Endothelial cell (in vitro differentiated cells): ENCODE data around the gene TH. TPM values are rescaled to one million over a fixed set of nuclear protein-coding genes. Genes with fewer than 3 reads are reported as not detected.

ENCODE experiments used
- DNase-seq: peaks from one replicate; pipeline ENCODE4 v3.0.0; 2021; ENCODE audit warnings: low spot score
- H3K27ac Mint-ChIP-seq: one replicate; pipeline ENCODE4 v1.8.0; 2021; ENCODE audit warnings: mixed read lengths, inconsistent platforms; ENCODE audit not compliant: unreplicated experiment
- H3K27me3 Mint-ChIP-seq: one replicate; pipeline ENCODE4 v1.8.0; 2021; ENCODE audit warnings: mild to moderate bottlenecking, moderate library complexity, mixed read lengths, inconsistent platforms; ENCODE audit not compliant: unreplicated experiment
- H3K36me3 Mint-ChIP-seq: one replicate; pipeline ENCODE4 v1.8.0; 2021; ENCODE audit warnings: mild to moderate bottlenecking, low read depth, mixed read lengths, inconsistent platforms; ENCODE audit not compliant: unreplicated experiment
- H3K4me1 Mint-ChIP-seq: one replicate; pipeline ENCODE4 v1.8.0; 2021; ENCODE audit warnings: mild to moderate bottlenecking, mixed read lengths, inconsistent platforms; ENCODE audit not compliant: unreplicated experiment
- H3K4me3 Mint-ChIP-seq: one replicate; pipeline ENCODE4 v1.8.0; 2021; ENCODE audit warnings: mild to moderate bottlenecking, mixed read lengths, inconsistent platforms; ENCODE audit not compliant: unreplicated experiment
- H3K9me3 Mint-ChIP-seq: one replicate; pipeline ENCODE4 v1.8.0; 2021; ENCODE audit warnings: mixed read lengths, inconsistent platforms; ENCODE audit not compliant: unreplicated experiment
- total RNA-seq: library from RNA; stranded (reverse); fragmentation: NEBNext Ultra II Directional; extraction: Animal tissue kit (Norgen Biotek cat#: 25700); gene quantifications from one replicate; pipeline ENCODE4 v1.2.1, GENCODE V29; 2021; ENCODE audit not compliant: unreplicated experiment
- TF ChIP-seq, protein P1 (sequence below): fragments of 200-600 bp; sonication (generic); IDR thresholded peaks from one replicate; pipeline ENCODE4 v1.5.0; 2021; ENCODE audit warnings: antibody characterized with exemption; ENCODE audit not compliant: unreplicated experiment

The TH gene
- total RNA-seq, 1 donor from 2014 or later: not detected

DNA sequence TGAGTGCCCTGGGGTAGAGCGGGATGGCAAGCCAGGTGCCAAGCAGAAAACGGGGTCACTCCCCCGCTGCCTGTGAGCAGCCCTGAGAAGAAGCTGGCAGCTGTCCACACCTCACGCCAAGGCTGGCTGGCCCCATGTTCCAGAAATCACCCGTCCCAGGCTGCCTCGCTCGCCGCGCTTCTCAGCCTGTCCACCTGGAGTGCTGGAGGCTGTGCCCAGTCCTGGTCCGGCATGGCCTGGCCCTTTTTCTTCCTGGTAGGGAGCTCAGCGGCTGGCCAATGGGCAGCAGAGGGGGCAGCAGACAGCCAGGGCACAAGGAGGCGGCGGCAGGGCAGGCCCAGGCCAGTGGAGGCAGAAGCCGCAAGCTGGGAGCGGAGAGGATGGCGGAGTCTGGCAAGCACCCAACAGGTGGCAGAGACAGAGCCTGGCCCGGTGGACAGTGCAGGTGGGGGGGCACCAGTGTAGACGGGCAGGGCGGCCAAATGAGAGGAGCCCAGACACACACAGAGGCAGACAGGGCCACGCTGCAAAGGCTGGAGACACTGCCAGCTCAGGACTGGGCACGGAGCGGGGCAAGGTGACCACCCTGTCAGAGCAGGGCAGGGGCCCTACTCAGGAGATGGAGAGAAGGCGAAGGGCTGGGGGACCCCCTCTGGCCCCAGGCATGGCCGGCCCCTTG, 37.2 kb upstream of the TH start:
- H3K4me3 Mint-ChIP-seq: no peak overlapping the region
- no peaks in the 10 kb centered on the region for H3K9me3 Mint-ChIP-seq
- TF ChIP-seq, protein P1, sequence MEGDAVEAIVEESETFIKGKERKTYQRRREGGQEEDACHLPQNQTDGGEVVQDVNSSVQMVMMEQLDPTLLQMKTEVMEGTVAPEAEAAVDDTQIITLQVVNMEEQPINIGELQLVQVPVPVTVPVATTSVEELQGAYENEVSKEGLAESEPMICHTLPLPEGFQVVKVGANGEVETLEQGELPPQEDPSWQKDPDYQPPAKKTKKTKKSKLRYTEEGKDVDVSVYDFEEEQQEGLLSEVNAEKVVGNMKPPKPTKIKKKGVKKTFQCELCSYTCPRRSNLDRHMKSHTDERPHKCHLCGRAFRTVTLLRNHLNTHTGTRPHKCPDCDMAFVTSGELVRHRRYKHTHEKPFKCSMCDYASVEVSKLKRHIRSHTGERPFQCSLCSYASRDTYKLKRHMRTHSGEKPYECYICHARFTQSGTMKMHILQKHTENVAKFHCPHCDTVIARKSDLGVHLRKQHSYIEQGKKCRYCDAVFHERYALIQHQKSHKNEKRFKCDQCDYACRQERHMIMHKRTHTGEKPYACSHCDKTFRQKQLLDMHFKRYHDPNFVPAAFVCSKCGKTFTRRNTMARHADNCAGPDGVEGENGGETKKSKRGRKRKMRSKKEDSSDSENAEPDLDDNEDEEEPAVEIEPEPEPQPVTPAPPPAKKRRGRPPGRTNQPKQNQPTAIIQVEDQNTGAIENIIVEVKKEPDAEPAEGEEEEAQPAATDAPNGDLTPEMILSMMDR: no peak
- H3K4me1 Mint-ChIP-seq: peaks cover 9% of the 10 kb centered on the region
- no peak overlapping the region for H3K27ac Mint-ChIP-seq
- no peak for DNase-seq
- H3K36me3 Mint-ChIP-seq: no peaks in the 10 kb centered on the region
- peaks cover 8% of the 10 kb centered on the region for H3K27me3 Mint-ChIP-seq

DNA sequence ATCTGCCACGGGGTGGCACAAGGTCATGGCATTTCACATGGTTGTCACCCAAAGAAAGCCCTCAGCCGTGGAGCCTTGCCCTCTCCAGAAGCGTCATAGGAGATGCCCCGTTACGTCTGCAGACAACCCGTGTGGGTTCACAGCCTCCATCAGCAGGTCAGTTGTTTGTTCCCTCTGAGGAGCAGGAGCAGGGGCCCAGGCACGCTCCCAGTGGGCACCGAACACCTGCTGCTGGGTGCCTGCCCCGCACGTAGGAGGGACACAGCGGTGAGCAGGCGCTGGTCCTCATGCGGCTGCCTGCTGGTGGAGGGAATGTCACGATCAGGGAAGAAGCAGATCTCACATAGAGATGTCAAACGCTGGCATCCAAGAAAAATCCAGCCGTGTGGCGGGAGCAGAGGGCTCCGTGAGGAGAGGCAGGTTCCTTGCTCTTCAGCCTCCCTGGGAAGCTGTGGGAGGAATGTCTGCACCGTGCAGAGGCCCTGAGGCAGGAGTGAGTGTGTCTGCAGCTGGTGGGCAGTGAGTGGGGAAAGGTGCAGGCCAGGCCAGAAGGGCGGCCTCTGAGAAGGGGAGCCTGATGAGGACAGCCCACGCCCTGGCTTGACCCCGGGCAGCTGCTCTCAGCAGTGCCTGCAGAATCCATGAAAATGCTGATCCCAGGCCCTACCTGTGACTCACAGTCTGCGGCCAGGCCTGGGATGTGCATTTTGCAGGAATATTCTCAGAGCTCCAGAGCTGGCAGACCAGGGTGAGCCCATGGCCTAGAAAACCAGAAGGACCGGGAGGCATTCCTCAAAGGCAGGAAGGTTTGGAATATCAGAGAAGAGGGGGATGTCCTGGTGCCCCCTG, 36.4 kb upstream of the TH start:
- peaks cover 6% of the 10 kb centered on the region for H3K27me3 Mint-ChIP-seq
- peaks cover 4% of the 10 kb centered on the region for H3K4me1 Mint-ChIP-seq
- TF ChIP-seq, protein P1: no peak
- DNase-seq: peak; percentile 1
- no peak overlapping the region for H3K27ac Mint-ChIP-seq
- H3K4me3 Mint-ChIP-seq: no peak overlapping the region
- H3K36me3 Mint-ChIP-seq: no peaks in the 10 kb centered on the region
- H3K9me3 Mint-ChIP-seq: no peaks in the 10 kb centered on the region

DNA sequence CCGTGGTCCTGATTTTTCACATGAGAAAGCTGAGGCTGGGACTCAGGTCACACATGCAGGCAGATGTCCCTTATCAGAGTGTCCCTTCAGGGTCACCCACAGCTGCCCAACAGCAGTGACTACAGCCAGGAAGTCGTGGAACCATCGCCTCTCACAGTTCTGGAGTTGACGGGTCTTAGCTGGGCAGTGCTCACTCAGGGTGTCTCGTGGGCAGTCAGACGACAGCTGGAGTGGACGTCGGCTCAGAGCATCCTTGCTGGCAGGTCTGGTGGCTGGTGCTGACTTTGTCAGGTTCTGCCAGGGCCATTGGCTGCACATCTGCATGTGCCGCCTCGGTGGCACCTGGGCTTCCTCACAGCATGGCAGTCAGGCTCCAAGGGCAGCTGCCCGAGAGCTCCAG, 35.6 kb upstream of the TH start:
- peaks cover 6% of the 10 kb centered on the region for H3K27me3 Mint-ChIP-seq
- peak; percentile 1 for DNase-seq

DNA sequence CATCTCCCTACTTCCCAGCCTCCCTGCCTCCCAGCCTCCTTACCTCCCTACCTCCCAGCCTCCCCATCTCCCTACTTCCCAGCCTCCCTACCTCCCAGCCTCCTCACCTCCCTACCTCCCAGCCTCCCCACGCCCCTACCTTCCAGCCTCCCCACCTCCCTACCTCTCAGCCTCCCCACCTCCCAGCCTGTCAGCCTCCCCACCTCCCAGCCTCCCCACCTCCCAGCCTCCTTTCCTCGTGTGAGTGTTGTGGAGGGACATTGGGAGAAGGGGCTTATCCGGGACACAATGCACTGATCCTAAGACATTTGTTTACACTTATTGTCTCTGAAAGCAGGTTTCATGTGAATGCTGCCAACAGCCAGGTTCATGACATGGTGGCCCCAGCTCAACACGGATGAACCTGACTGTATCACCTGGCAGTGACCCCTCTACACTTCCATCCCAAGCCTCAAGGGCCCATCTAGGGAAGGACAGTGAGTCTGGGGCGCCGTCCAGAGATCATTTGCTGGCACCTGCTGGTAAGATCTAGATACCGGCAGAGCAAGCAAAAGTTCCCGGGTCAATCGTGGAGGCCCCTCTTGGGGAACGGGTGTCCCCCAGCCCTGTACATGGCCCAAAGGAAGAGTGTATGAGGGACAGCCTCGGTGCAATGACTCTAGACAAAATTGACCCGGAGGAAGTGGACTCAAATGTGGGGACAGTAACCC, 34.5 kb upstream of the TH start:
- H3K9me3 Mint-ChIP-seq: no peaks in the 10 kb centered on the region
- TF ChIP-seq, protein P1: no peak
- H3K27ac Mint-ChIP-seq: peak overlapping the region; percentile 8
- H3K4me3 Mint-ChIP-seq: no peak overlapping the region
- peak; percentile 1 for DNase-seq
- peaks cover 7% of the 10 kb centered on the region for H3K27me3 Mint-ChIP-seq
- H3K36me3 Mint-ChIP-seq: no peaks in the 10 kb centered on the region
- peaks cover 4% of the 10 kb centered on the region for H3K4me1 Mint-ChIP-seq

More for the DNA sequence above, 35.6 kb upstream of the TH start:
- no peak overlapping the region for H3K27ac Mint-ChIP-seq
- H3K4me3 Mint-ChIP-seq: no peak overlapping the region
- H3K9me3 Mint-ChIP-seq: no peaks in the 10 kb centered on the region
- peaks cover 4% of the 10 kb centered on the region for H3K4me1 Mint-ChIP-seq
- TF ChIP-seq, protein P1: no peak
- H3K36me3 Mint-ChIP-seq: no peaks in the 10 kb centered on the region
